AG09309 (cell line): ENCODE results near the gene SNAP25.
A peak's percentile ranks its signal among the peaks of the same experiment; 100 is the strongest.

Source experiments
- DNase-seq: peaks from one replicate; pipeline ENCODE4 v3.0.0-alpha.2; 2010; ENCODE audit warnings: low read depth
- H3K4me3 ChIP-seq: 2 replicates; pipeline ENCODE4 v1.5.1; 2011; ENCODE audit warnings: mild to moderate bottlenecking, low read depth, low read length, moderate library complexity; ENCODE audit not compliant: control insufficient read depth
- TF ChIP-seq, protein P1 (sequence below): IDR thresholded peaks from 2 replicates; pipeline ENCODE4 v1.5.1; 2011; ENCODE audit warnings: mild to moderate bottlenecking, low read depth, low read length, inconsistent platforms; ENCODE audit not compliant: insufficient read depth, control insufficient read depth; ENCODE audit errors: missing control alignments

Gene SNAP25

DNA sequence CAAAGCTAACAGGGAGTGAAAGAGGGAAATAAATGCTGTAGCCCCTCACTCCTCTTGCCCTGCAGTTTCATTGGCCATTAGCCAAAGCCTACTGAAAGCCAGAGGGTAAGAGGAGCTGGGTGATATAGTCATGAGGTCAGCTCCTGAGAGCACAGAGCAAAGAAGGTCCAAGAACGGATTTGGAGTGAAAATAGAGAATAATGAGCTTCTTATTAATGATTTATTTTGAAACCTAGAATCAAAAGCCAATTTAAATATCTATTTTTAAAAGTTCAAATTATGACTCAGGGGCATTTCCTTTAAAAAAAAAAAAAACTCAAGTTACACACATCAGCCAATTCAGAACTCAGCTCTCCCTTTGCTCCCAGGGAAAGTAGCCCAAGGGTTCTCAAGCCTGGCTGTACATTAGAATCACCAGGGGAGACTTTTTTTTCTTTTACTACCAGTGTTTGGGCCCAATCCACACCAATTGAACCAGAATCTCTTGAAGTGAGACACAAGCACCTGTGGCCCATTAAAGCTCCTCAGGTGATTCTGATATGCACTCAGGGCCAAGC lies 79.1 kb downstream of the SNAP25 start:
- H3K4me3 ChIP-seq = no peak overlapping the region
- TF ChIP-seq, protein P1, sequence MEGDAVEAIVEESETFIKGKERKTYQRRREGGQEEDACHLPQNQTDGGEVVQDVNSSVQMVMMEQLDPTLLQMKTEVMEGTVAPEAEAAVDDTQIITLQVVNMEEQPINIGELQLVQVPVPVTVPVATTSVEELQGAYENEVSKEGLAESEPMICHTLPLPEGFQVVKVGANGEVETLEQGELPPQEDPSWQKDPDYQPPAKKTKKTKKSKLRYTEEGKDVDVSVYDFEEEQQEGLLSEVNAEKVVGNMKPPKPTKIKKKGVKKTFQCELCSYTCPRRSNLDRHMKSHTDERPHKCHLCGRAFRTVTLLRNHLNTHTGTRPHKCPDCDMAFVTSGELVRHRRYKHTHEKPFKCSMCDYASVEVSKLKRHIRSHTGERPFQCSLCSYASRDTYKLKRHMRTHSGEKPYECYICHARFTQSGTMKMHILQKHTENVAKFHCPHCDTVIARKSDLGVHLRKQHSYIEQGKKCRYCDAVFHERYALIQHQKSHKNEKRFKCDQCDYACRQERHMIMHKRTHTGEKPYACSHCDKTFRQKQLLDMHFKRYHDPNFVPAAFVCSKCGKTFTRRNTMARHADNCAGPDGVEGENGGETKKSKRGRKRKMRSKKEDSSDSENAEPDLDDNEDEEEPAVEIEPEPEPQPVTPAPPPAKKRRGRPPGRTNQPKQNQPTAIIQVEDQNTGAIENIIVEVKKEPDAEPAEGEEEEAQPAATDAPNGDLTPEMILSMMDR = no peak
- DNase-seq = no peak

DNA sequence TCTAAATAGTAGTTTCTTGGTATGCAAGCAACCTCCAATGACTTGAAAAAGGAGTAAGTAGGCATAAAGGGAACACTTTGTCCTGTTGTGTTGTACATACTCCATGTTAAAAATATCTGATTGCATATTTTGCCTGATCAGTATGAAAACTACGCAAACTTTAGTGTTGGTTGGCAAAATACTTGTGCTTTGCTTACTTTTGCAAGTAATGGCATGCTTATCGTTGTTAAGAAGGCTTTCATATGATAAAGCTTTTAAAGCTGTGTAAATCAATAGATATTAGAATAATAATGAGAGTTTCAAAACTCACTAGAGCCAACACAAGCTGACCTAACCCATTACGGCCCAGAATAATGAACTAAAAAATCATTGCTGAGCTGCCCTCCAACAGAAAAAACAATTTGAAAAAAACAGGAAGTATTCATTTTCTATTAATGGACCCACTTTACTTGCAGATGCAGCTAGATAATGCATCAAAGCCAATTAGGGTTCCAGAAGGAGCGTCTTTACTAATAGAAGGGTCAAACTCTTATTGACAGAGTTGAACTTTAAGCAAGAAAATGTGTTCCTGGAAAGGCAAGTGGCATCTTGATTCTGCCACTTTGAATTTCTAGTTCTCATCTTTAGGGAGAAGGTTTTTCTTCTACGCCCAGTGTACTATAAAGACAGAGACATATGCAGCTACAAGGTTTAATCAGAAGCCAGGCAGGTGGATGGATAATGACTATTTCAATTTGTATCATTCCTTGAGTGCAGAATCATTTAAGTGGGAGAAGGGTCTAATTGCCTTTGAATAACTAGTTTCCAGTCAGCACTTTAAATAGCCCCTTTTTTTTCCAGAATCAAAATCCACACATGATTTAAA lies 82.2 kb downstream of the SNAP25 start:
- no peak for DNase-seq

DNA sequence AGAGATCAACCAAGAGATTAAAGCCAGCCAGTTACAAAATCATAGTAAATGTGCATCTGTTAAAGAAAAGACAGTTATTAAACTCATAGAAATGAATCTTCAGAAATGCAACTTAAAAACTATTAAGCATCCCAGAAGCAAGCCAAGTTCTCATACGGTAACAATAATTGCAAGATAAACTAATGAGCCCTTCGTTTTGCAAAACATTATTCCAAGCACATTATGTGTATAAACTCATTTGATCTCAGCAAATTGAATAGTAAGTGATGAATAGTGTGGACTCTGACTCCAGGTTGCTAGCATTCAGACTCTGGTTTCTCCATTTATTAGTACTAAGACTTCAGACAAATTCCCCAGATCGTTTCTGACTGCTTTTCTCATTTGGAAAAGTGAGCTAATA lies 85.2 kb downstream of the SNAP25 start:
- no peak for DNase-seq
- no peak overlapping the region for H3K4me3 ChIP-seq
- TF ChIP-seq, protein P1 = no peak

More for the DNA sequence above, 82.2 kb downstream of the SNAP25 start:
- H3K4me3 ChIP-seq = no peak overlapping the region
- TF ChIP-seq, protein P1 = no peak

DNA sequence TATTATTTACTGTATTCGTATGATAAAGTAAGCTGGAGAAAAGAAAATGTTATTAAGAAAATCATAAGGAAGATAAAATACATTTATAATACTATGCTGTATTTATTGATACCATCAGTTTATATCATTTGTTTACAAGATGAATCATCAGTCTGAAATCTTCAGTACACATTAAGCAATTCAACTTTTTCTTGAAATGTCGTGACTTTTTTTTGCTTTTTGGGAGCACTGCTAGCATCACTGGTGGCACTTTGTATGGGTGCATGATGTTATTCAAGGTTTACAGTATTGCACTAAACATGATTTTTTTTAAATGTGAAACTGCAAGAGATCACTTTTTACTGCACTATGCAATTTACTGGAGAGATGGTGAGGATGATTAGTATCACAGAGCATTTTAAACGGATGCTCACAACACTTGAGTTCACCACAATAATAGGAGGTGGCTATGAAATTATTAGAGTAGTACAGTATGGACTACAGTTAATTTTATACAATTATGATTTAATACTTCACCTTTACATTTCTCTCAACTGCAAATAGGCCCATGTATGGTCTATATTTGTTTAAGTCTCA lies 85.9 kb downstream of the SNAP25 start:
- no peak overlapping the region for H3K4me3 ChIP-seq
- DNase-seq = no peak
- TF ChIP-seq, protein P1 = no peak

DNA sequence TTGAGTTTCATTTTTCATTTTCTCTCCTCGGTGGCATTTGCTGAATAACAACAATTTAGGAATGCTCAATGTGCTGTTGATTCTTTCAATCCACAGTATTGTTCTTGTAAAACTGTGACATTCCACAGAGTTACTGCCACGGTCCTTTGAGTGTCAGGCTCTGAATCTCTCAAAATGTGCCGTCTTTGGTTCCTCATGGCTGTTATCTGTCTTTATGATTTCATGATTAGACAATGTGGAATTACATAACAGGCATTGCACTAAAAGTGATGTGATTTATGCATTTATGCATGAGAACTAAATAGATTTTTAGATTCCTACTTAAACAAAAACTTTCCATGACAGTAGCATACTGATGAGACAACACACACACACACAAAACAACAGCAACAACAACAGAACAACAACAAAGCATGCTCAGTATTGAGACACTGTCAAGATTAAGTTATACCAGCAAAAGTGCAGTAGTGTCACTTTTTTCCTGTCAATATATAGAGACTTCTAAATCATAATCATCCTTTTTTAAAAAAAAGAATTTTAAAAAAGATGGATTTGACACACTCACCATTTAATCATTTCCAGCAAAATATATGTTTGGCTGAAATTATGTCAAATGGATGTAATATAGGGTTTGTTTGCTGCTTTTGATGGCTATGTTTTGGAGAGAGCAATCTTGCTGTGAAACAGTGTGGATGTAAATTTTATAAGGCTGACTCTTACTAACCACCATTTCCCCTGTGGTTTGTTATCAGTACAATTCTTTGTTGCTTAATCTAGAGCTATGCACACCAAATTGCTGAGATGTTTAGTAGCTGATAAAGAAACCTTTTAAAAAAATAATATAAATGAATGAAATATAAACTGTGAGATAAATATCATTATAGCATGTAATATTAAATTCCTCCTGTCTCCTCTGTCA lies 88.1 kb downstream of the SNAP25 start:
- peak; percentile 73 for DNase-seq

More for the DNA sequence above, 88.1 kb downstream of the SNAP25 start:
- H3K4me3 ChIP-seq = no peak overlapping the region
- TF ChIP-seq, protein P1 = no peak
